Neural crest cell (in vitro differentiated cells): ENCODE measurements around the gene SNX10. TPM values are rescaled to one million over a fixed set of nuclear protein-coding genes. Genes with fewer than 3 reads are reported as not detected.

ENCODE experiments used
- DNase-seq: peaks from one replicate; pipeline ENCODE4 v3.0.0; 2021; ENCODE audit warnings: low read depth, mixed read lengths, low spot score
- H3K27ac Mint-ChIP-seq: one replicate; pipeline ENCODE4 v1.8.0; 2021; ENCODE audit warnings: mild to moderate bottlenecking, mixed read lengths; ENCODE audit not compliant: unreplicated experiment
- H3K27me3 Mint-ChIP-seq: 2 replicates; pipeline ENCODE4 v1.8.0; 2021; ENCODE audit warnings: low read depth, mild to moderate bottlenecking, mixed read lengths
- H3K36me3 Mint-ChIP-seq: 2 replicates; pipeline ENCODE4 v1.8.0; 2021; ENCODE audit warnings: low read depth, mild to moderate bottlenecking, mixed read lengths
- H3K4me1 Mint-ChIP-seq: 2 replicates; pipeline ENCODE4 v1.8.0; 2021; ENCODE audit warnings: mixed read lengths
- H3K4me3 Mint-ChIP-seq: one replicate; pipeline ENCODE4 v1.8.0; 2021; ENCODE audit warnings: mild to moderate bottlenecking, mixed read lengths
- H3K9me3 Mint-ChIP-seq: 2 replicates; pipeline ENCODE4 v1.8.0; 2021; ENCODE audit warnings: mixed read lengths
- CTCF ChIP-seq: fragments of 200-600 bp; sonication (generic); conservative IDR thresholded peaks from 2 replicates; pipeline ENCODE4 v1.5.0; 2021; ENCODE audit warnings: antibody characterized with exemption, mild to moderate bottlenecking
- total RNA-seq: library from RNA; stranded (reverse); gene quantifications from 2 replicates; pipeline ENCODE4 v1.2.1, GENCODE V29; 2021

Gene SNX10
- total RNA-seq, 1 donor from 2014 or later, result 5.0 TPM

- Mint-ChIP-seq H3K36me3 (no peaks in the 10 kb centered on the region), H3K27me3 (no peaks in the 10 kb centered on the region), H3K4me3 (no peak overlapping the region), H3K4me1 (peaks cover 19% of the 10 kb centered on the region), H3K27ac (no peak overlapping the region), H3K9me3 (no peaks in the 10 kb centered on the region)
- TF ChIP-seq CTCF, result no peak
- DNase-seq, result no peak
Observed at GRCh38 chr7:26356229-26356628, 64.6 kb downstream of the SNX10 start.

- peaks cover 19% of the 10 kb centered on the region for H3K4me1 Mint-ChIP-seq
- no peak for TF ChIP-seq CTCF
- no peak for DNase-seq
- no peak overlapping the region for H3K4me3 Mint-ChIP-seq
- no peaks in the 10 kb centered on the region for H3K36me3 Mint-ChIP-seq
- H3K9me3 Mint-ChIP-seq, result no peaks in the 10 kb centered on the region
- peak overlapping the region; percentile 20 for H3K27ac Mint-ChIP-seq
- no peaks in the 10 kb centered on the region for H3K27me3 Mint-ChIP-seq
Observed at GRCh38 chr7:26356929-26357798, 65.5 kb downstream of the SNX10 start.

GRCh38 chr7:26357799-26358151 is 66.1 kb downstream of the SNX10 start:
- DNase-seq, result no peak
- H3K4me1 Mint-ChIP-seq, result peaks cover 19% of the 10 kb centered on the region
- no peaks in the 10 kb centered on the region for H3K9me3 Mint-ChIP-seq
- no peak for TF ChIP-seq CTCF
- no peak overlapping the region for H3K4me3 Mint-ChIP-seq
- H3K27ac Mint-ChIP-seq, result peak overlapping the region; percentile 20
- no peaks in the 10 kb centered on the region for H3K27me3 Mint-ChIP-seq
- no peaks in the 10 kb centered on the region for H3K36me3 Mint-ChIP-seq

GRCh38 chr7:26360650-26361049 is 69.0 kb downstream of the SNX10 start:
- Mint-ChIP-seq H3K27me3 (no peaks in the 10 kb centered on the region), H3K4me3 (no peak overlapping the region), H3K4me1 (peaks cover 25% of the 10 kb centered on the region), H3K27ac (no peak overlapping the region), H3K36me3 (no peaks in the 10 kb centered on the region), H3K9me3 (no peaks in the 10 kb centered on the region)
- DNase-seq, result no peak
- TF ChIP-seq CTCF, result no peak

- H3K9me3 Mint-ChIP-seq, result no peaks in the 10 kb centered on the region
- DNase-seq, result no peak
- H3K4me3 Mint-ChIP-seq, result no peak overlapping the region
- H3K27me3 Mint-ChIP-seq, result no peaks in the 10 kb centered on the region
- TF ChIP-seq CTCF, result no peak
- no peaks in the 10 kb centered on the region for H3K36me3 Mint-ChIP-seq
- peaks cover 18% of the 10 kb centered on the region for H3K4me1 Mint-ChIP-seq
- no peak overlapping the region for H3K27ac Mint-ChIP-seq
Observed at GRCh38 chr7:26361637-26362036, 70.0 kb downstream of the SNX10 start.
